NCI-H526 (cell line): ENCODE data around the gene GPR32.
"Not testable (repeated sequence)": the region's sequence is repeated elsewhere in the genome, so short reads cannot be mapped to it uniquely, and the experiment has no call there.

ENCODE experiments used
- DNase-seq, 2 experiments: peaks; one replicate each; lab custom pipeline; 2025; lab: John Stamatoyannopoulos, UW

The GPR32 gene

GRCh38 chr19:50747141-50747540, 23.1 kb upstream of the GPR32 start:
- DNase-seq = not testable (repeated sequence)

GRCh38 chr19:50749490-50749889, 20.8 kb upstream of the GPR32 start:
- no peak for DNase-seq

GRCh38 chr19:50750010-50750409, 20.3 kb upstream of the GPR32 start:
- DNase-seq = no peak

GRCh38 chr19:50753879-50754278, 16.4 kb upstream of the GPR32 start:
- no peak for DNase-seq

- not testable (repeated sequence) for DNase-seq
These were observed 14.0 kb upstream of the GPR32 start for GRCh38 chr19:50756244-50756643.

GRCh38 chr19:50757624-50758023, 12.6 kb upstream of the GPR32 start:
- not testable (repeated sequence) for DNase-seq

- not testable (repeated sequence) for DNase-seq
These were observed 11.2 kb upstream of the GPR32 start for GRCh38 chr19:50759076-50759475.

- DNase-seq = peak in 1 of 2 experiments; percentile 10
These were observed 10.4 kb upstream of the GPR32 start for GRCh38 chr19:50759886-50760285.

GRCh38 chr19:50761501-50761900, 8.8 kb upstream of the GPR32 start:
- DNase-seq = not testable (repeated sequence)

- not testable (repeated sequence) for DNase-seq
These were observed 6.7 kb upstream of the GPR32 start for GRCh38 chr19:50763521-50763920.

- no peak for DNase-seq
These were observed 5.9 kb upstream of the GPR32 start for GRCh38 chr19:50764409-50764808.

- DNase-seq = not testable (repeated sequence)
These were observed 3.5 kb upstream of the GPR32 start for GRCh38 chr19:50766746-50767145.

- DNase-seq = not testable (repeated sequence)
These were observed 3.0 kb upstream of the GPR32 start for GRCh38 chr19:50767263-50767662.

- DNase-seq = no peak
These were observed 2.0 kb upstream of the GPR32 start for GRCh38 chr19:50768277-50768676.

- DNase-seq = no peak
These were observed 624 bp downstream of the GPR32 start for GRCh38 chr19:50770888-50771287.

- DNase-seq = peak in 1 of 2 experiments; percentile 38
These were observed 2.2 kb downstream of the GPR32 start for GRCh38 chr19:50772476-50772875.

- DNase-seq = not testable (repeated sequence)
These were observed 2.6 kb downstream of the GPR32 start for GRCh38 chr19:50772912-50773311.

GRCh38 chr19:50773454-50773853, 3.2 kb downstream of the GPR32 start:
- DNase-seq = not testable (repeated sequence)

- no peak for DNase-seq
These were observed 5.9 kb downstream of the GPR32 start for GRCh38 chr19:50776131-50776530.

GRCh38 chr19:50777261-50777660, 7.0 kb downstream of the GPR32 start:
- no peak for DNase-seq

- no peak for DNase-seq
These were observed 7.6 kb downstream of the GPR32 start for GRCh38 chr19:50777830-50778303.

- no peak for DNase-seq
These were observed 8.7 kb downstream of the GPR32 start for GRCh38 chr19:50778906-50779430.

- no peak for DNase-seq
These were observed 9.5 kb downstream of the GPR32 start for GRCh38 chr19:50779504-50780457.
